GM19468 (cell line): ENCODE results near the gene FAM193A.
"Not testable (repeated sequence)": the region's sequence is repeated elsewhere in the genome, so short reads cannot be mapped to it uniquely, and the experiment has no call there.

Experiments used
- ATAC-seq: cut with Tn5 transposase; IDR thresholded peaks from one replicate; pipeline ENCODE4 v1.9.1; 2021; ENCODE audit warnings: mild to moderate bottlenecking, moderate library complexity, moderate number of reproducible peaks; ENCODE audit not compliant: unreplicated experiment; ENCODE audit errors: extremely low read depth

FAM193A gene

GRCh38 chr4:2572866-2573265 is 36.4 kb downstream of the FAM193A start:
- ATAC-seq = no peak

- no peak for ATAC-seq
These were observed 37.6 kb downstream of the FAM193A start for GRCh38 chr4:2574009-2574408.

- ATAC-seq = no peak
These were observed 38.4 kb downstream of the FAM193A start for GRCh38 chr4:2574863-2575262.

- no peak for ATAC-seq
These were observed 39.8 kb downstream of the FAM193A start for GRCh38 chr4:2576290-2576689.

DNA sequence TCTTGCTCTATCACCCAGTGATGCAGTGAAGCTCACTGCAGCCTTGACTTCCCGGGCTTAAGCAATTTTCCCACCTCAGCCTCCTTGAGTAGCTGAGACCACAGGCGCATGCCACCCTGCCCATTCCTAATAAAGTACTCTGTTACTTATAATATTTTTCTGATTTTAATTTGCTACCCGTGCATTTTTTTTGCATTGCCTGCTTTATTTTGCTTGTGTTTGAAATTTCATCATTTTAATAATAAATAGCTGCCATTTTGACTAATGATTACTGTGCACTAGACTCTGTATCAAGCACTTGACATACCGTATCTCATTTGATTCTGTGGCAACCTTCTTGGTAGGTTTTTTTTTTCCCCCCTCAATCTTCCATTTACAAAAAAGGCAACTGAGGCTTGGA is 41.7 kb downstream of the FAM193A start:
- ATAC-seq = no peak

GRCh38 chr4:2579910-2580309 is 43.5 kb downstream of the FAM193A start:
- no peak for ATAC-seq

- ATAC-seq = no peak
These were observed 46.6 kb downstream of the FAM193A start for GRCh38 chr4:2583092-2583491.

DNA sequence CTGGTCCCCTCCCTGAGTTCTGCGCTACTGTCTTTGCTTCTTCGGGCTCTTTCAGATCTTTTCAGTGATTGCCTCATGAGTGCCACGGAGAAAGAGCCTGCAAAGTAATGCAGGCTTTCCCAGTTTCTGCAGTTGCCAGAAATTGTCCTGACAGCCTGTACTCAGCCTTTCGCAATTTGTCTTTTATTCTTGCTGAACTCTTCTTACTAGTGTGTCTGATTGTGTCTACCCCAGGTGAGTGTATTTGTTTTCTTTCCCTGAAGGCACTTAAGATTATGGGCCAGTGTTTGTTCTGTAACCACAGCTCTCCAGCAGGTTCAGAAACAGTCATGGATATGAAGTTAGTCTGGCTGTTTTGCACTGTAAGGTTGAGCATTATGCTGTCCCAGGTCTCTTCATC is 47.1 kb downstream of the FAM193A start:
- ATAC-seq = no peak

GRCh38 chr4:2586502-2586901 is 50.1 kb downstream of the FAM193A start:
- no peak for ATAC-seq

GRCh38 chr4:2587213-2587823 is 50.9 kb downstream of the FAM193A start:
- no peak for ATAC-seq

DNA sequence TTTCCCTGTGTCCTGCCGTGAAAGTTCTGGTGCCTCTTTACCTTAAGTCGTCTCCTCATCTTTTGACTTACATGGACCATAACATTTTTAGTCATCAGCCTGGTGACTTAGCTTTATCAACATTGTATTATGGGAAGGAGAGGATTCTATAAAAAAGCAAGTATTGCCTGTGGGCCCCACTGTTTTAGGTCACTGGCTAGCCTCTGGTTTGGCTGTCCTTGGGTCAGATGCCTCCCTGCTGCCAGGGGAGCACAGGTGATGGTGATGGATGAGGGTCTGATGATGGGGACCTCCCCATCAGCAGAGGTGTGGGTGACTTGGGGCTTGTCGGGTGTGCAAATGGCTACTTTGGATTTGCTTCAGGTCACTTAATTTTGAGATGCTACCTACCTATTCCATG is 51.8 kb downstream of the FAM193A start:
- ATAC-seq = no peak

GRCh38 chr4:2591189-2591588 is 54.7 kb downstream of the FAM193A start:
- ATAC-seq = no peak

DNA sequence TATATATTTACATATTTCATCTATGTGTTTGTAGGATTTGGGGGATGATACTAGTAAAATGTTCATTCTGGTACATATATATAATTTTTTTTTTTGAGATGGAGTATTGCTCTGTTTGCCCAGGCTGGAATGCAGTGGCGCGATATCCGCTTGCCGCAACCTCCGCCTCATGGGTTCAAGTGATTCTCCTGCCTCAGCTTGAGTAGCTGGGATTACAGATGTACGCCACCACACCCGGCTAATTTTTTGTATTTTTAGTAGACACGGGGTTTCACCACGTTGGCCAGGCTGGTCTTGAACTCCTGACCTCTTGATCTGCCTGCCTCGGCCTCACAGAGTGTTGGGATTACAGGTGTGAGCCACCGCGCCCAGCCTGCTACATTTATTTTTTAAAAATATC is 55.6 kb downstream of the FAM193A start:
- not testable (repeated sequence) for ATAC-seq

DNA sequence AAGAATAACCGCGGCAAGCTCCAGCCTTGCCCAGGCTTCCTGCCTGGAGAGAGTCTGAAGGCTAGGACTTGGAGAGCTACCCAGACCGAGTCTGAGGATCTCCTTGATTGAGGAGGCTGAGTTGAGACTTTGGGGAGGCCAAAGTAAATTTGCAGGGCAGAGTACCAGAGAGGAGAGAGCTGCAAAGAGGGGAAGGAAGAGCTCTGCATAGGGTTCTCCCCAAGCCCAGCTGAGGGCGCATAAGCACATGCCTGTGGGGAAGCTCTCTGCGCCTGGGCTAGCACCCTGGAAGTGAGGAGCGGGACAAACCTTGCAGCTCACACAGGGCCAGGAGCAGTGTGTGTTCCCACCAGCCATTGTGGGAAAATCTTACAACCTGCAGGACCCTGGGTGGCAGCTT is 56.1 kb downstream of the FAM193A start:
- ATAC-seq = no peak

- no peak for ATAC-seq
These were observed 56.6 kb downstream of the FAM193A start for GRCh38 chr4:2593003-2593402.

DNA sequence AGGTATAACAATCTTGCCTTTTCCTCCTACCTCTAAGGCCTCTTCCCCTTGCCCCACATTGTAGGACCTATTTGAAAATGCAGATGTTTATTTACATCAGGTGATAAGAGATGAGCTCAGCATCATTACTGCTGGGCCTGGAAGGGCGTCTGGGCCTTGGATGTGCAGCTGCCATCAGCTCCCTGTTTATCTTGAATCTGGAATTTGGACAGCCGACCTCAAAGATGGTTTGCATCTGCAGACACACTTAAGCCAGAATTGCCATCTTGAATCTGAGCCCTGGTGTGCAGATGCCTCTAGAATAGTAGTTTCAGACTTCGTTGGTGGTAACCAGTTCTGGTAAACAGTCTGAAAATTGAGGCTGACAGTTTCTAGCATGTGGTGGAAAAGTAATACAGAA is 59.0 kb downstream of the FAM193A start:
- no peak for ATAC-seq

GRCh38 chr4:2595952-2596552 is 59.6 kb downstream of the FAM193A start:
- no peak for ATAC-seq

DNA sequence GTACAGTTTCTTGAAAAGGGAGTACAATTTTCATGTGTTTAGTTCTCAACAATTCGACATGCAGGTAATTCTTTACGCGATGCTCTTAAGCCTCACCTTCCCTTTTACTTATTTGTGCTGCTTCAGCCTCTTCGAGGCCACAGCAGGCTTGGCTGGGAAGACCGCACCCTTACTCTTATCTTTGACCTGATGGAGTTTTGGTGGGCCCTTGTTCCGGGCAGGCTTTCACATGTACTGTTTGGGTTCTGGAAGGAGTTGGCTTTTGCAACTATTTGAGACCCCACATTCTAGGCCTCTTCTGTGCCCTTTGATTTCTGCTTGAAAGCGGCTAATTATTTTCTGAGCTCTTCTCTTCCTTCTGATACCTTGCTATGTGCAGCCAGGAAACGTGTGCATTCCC is 60.2 kb downstream of the FAM193A start:
- no peak for ATAC-seq

DNA sequence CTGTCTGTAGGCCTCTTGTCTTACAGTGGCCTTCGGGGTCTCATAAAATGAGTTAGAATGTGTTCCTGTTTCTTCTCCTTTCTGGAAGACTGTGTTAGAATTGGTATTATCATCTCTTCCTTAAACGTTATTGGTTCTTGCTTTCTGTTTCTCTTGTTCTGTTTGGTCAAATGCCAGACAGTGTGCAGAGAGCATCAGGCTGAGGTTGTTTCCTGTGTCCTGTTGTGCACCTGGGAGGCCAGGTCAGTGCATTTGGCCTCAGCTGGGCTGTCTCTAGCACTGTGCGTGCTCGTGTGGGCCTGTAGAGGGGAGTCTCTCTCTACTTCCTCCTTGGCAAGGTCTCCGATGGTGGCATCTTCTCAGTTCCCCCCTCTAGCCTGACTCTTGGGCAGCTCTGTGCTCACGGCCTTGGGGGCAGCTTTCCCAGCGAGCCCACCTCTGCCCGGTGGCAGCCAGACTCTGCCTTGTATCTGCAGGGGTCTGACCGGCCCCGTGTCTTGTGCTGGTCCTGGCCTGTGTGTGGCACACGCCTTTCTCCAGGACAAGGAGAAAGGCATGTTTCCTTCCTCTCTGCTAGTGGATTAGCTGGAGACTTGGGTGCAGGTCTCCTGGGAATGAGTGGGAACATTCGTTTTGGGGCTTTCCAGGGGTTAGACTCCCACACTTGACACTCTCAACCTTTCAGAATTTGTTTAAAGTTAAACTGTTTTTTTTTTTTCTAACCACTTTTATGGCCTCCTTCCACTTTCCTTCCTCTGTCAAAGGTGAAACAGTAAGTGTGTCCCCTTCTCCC is 62.3 kb downstream of the FAM193A start:
- ATAC-seq = peak; percentile 62

- ATAC-seq = no peak
These were observed 62.8 kb downstream of the FAM193A start for GRCh38 chr4:2599304-2599654.

- ATAC-seq = no peak
These were observed 64.4 kb downstream of the FAM193A start for GRCh38 chr4:2600878-2601277.

DNA sequence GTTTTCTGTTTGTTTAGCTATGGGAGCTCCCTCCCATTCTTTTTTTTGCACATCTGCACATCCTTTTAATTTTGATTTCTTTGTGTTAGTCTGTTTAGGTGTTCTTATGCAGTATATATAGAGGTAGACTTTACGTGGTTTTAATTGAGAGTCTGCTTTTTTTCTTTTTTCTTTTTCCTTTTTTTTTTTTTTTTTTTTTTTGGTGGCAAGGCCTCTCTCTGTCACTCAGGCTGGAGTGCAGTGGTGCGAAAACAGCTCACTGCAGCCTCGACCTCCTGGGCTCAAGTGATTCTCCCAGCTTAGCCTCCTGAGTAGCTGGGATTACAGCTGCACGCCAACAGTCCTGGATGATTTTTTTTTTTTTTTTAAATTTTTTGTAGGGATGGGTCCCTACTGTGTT is 68.2 kb downstream of the FAM193A start:
- ATAC-seq = no peak
